Smooth muscle cell (in vitro differentiated cells): ENCODE data around the gene PACRG. TPM values are rescaled to one million over a fixed set of nuclear protein-coding genes. Genes with fewer than 3 reads are reported as not detected.

Experiments
- DNase-seq: peaks from one replicate; lab custom pipeline; 2025; ENCODE audit not compliant: unreplicated experiment; lab: John Stamatoyannopoulos, UW
- H2AFZ ChIP-seq: fragments of 200-600 bp; sonication (generic); 2 replicates; pipeline ENCODE4 v1.6.0; 2016; ENCODE audit warnings: antibody characterized with exemption, low read depth, mild to moderate bottlenecking
- H3F3A ChIP-seq: fragments of 200-600 bp; sonication (generic); 2 replicates; pipeline ENCODE4 v1.6.0; 2017; ENCODE audit warnings: antibody characterized with exemption, low read depth
- H3K27ac ChIP-seq: fragments of 200-600 bp; sonication (generic); 2 replicates; pipeline ENCODE4 v1.5.1; 2016; ENCODE audit warnings: low read depth, mild to moderate bottlenecking
- H3K27me3 ChIP-seq: fragments of 200-600 bp; sonication (generic); 2 replicates; pipeline ENCODE4 v1.6.1; 2016; ENCODE audit warnings: low read depth, mild to moderate bottlenecking
- H3K36me3 ChIP-seq: fragments of 200-600 bp; sonication (generic); 2 replicates; pipeline ENCODE4 v1.5.1; 2016; ENCODE audit warnings: low read depth
- H3K4me1 ChIP-seq: fragments of 200-600 bp; sonication (generic); 2 replicates; pipeline ENCODE4 v1.5.1; 2016; ENCODE audit warnings: low read depth
- H3K4me2 ChIP-seq: fragments of 200-600 bp; sonication (generic); 2 replicates; pipeline ENCODE4 v1.6.0; 2016; ENCODE audit warnings: mild to moderate bottlenecking
- H3K4me3 ChIP-seq: fragments of 200-600 bp; sonication (generic); 2 replicates; pipeline ENCODE4 v1.5.1; 2016; ENCODE audit warnings: mild to moderate bottlenecking
- H3K79me2 ChIP-seq: fragments of 200-600 bp; sonication (generic); 2 replicates; pipeline ENCODE4 v1.6.0; 2016; ENCODE audit warnings: low read depth, mild to moderate bottlenecking
- H3K9ac ChIP-seq: fragments of 200-600 bp; sonication (generic); 2 replicates; pipeline ENCODE4 v1.6.0; 2016; ENCODE audit warnings: low read depth
- H3K9me3 ChIP-seq: fragments of 200-600 bp; sonication (generic); replicated peaks from 2 replicates; pipeline ENCODE4 v1.5.1; 2016; ENCODE audit warnings: low read depth
- H4K20me1 ChIP-seq: fragments of 200-600 bp; sonication (generic); 2 replicates; pipeline ENCODE4 v1.6.0; 2016; ENCODE audit warnings: low read depth
- CTCF ChIP-seq: fragments of 200-600 bp; sonication (generic); IDR thresholded peaks from 2 replicates; pipeline ENCODE4 v1.5.1; 2017; ENCODE audit warnings: borderline replicate concordance, mild to moderate bottlenecking, antibody characterized with exemption; ENCODE audit not compliant: insufficient read depth, poor library complexity, severe bottlenecking
- WGBS: methylation state at CpG from one replicate; pipeline ENCODE4 v1.1.7; 2016; ENCODE audit warnings: low lambda C conversion rate; 5-methylcytosine and 5-hydroxymethylcytosine counted together
- polyA plus RNA-seq: library from polyadenylated mRNA; unstranded; fragments of >200 nt; fragmentation: Nextera tagmentation; extraction: Ambion mirVana; gene quantifications from 2 replicates; pipeline ENCODE4 v1.2.1, GENCODE V29; 2016
- total RNA-seq: library from RNA; depleted of rRNA; stranded (reverse); fragments of >200 nt; gene quantifications from 2 replicates; pipeline ENCODE4 v1.2.3, GENCODE V29; 2014

PACRG gene
- total and polyA plus RNA-seq, 2 experiments from 2014 or later = not detected

- Histone ChIP-seq H3K4me1 (no peaks in the 10 kb centered on the region), H3K27me3 (no peaks in the 10 kb centered on the region), H3K36me3 (no peaks in the 10 kb centered on the region), H3K9ac (no peak overlapping the region), H2AFZ (no peak overlapping the region), H3K4me2 (no peak overlapping the region), H3K4me3 (no peak overlapping the region), H3K9me3 (no peaks in the 10 kb centered on the region), H4K20me1 (no peaks in the 10 kb centered on the region), H3F3A (no peaks in the 10 kb centered on the region), H3K79me2 (no peaks in the 10 kb centered on the region), H3K27ac (no peak overlapping the region)
- TF ChIP-seq CTCF = no peak
- 83% methylated on average over 6 of the region's 6 CpGs for WGBS
- no peak for DNase-seq
Observed at GRCh38 chr6:162906479-162906878, 178.7 kb downstream of the PACRG start.

- no peak overlapping the region for H3K4me2 ChIP-seq
- peak; percentile 53 for TF ChIP-seq CTCF
- no peak overlapping the region for H3K27ac ChIP-seq
- no peak overlapping the region for H3K9ac ChIP-seq
- 57% methylated on average over 2 of the region's 2 CpGs for WGBS
- H3K36me3 ChIP-seq = no peaks in the 10 kb centered on the region
- H3K27me3 ChIP-seq = no peaks in the 10 kb centered on the region
- no peaks in the 10 kb centered on the region for H3K4me1 ChIP-seq
- H3K9me3 ChIP-seq = no peaks in the 10 kb centered on the region
- H2AFZ ChIP-seq = no peak overlapping the region
- no peak for DNase-seq
- H3K79me2 ChIP-seq = no peaks in the 10 kb centered on the region
- H3F3A ChIP-seq = no peaks in the 10 kb centered on the region
- H3K4me3 ChIP-seq = no peak overlapping the region
- no peaks in the 10 kb centered on the region for H4K20me1 ChIP-seq
Observed at GRCh38 chr6:162907876-162908481, 180.2 kb downstream of the PACRG start.

DNA sequence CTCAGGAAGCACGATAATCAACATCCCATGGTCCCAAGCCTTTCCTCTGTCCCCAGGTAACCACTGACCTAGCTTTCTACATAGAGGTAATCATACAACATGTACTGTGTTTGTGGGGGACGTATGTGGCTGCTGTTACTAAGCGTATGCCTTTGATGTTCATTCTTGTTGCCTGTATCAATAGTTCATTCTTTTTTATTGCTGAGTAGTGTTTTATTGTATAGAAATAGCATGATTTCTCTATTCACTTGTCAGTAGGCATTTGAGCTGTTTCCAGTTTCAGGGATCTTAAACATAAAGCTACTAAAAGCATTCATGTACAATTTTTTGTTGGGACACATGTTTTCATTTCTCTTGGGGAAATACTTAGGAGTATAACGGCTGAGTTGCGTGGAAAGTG lies 185.4 kb downstream of the PACRG start:
- H3K27me3 ChIP-seq = no peaks in the 10 kb centered on the region
- H3K4me3 ChIP-seq = no peak overlapping the region
- H2AFZ ChIP-seq = no peak overlapping the region
- DNase-seq = no peak
- no peak for TF ChIP-seq CTCF
- no peaks in the 10 kb centered on the region for H3K9me3 ChIP-seq
- H3F3A ChIP-seq = no peaks in the 10 kb centered on the region
- WGBS = 93% methylated on average over 5 of the region's 5 CpGs
- H3K79me2 ChIP-seq = no peaks in the 10 kb centered on the region
- no peak overlapping the region for H3K4me2 ChIP-seq
- H4K20me1 ChIP-seq = no peaks in the 10 kb centered on the region
- H3K27ac ChIP-seq = no peak overlapping the region
- H3K9ac ChIP-seq = no peak overlapping the region
- no peaks in the 10 kb centered on the region for H3K4me1 ChIP-seq
- H3K36me3 ChIP-seq = no peaks in the 10 kb centered on the region

- Histone ChIP-seq H3K27ac (no peak overlapping the region), H3K4me1 (no peaks in the 10 kb centered on the region), H3F3A (no peaks in the 10 kb centered on the region), H3K9me3 (no peaks in the 10 kb centered on the region), H3K36me3 (no peaks in the 10 kb centered on the region), H4K20me1 (no peaks in the 10 kb centered on the region), H3K4me3 (no peak overlapping the region), H3K4me2 (no peak overlapping the region), H2AFZ (no peak overlapping the region), H3K9ac (no peak overlapping the region), H3K27me3 (no peaks in the 10 kb centered on the region), H3K79me2 (no peaks in the 10 kb centered on the region)
- WGBS = 42% methylated on average over 1 of the region's 1 CpG
- no peak for DNase-seq
- TF ChIP-seq CTCF = no peak
Observed at GRCh38 chr6:162917506-162917905, 189.7 kb downstream of the PACRG start.
